Thyroid gland (tissue), 4 donors: ENCODE data around the gene RAB11FIP3.

ENCODE experiments used
- CTCF ChIP-seq, 6 experiments: fragments of 200-600 bp in 3 of 6; fragments of 450-650 bp in 3 of 6; sonication (generic) in 3 of 6; IDR thresholded peaks; one replicate each; pipeline ENCODE4 v1.5.1; 2016 to 2019; ENCODE audit warnings: antibody characterized with exemption in 6 of 6, mild to moderate bottlenecking in 2 of 6, inconsistent platforms in 1 of 6, moderate library complexity in 1 of 6
- POLR2A ChIP-seq, 2 donors: fragments of 450-650 bp; IDR thresholded peaks; one replicate each; pipeline ENCODE4 v1.6.1; 2017; ENCODE audit warnings: antibody characterized with exemption in 2 of 2, mild to moderate bottlenecking in 2 of 2, moderate library complexity in 1 of 2

- TF ChIP-seq CTCF (IDR thresholded peaks at IDR 0.05) (no peak), POLR2A (IDR thresholded peaks at IDR 0.05) (no peak)
Observed at GRCh38 chr16:455453-455852, 30.0 kb downstream of the RAB11FIP3 start.
